IPS DF 6.9 (cell line): ENCODE data around the gene TJAP1.
"Not testable (repeated sequence)": the region's sequence is repeated elsewhere in the genome, so short reads cannot be mapped to it uniquely, and the experiment has no call there.

Experiments used
- DNase-seq: peaks from one replicate; pipeline ENCODE4 v3.0.0-alpha.2; 2013; ENCODE audit warnings: low read depth, low spot score
- H3K27ac ChIP-seq: one replicate; pipeline ENCODE4 v1.5.1; 2013; ENCODE audit warnings: low read length, control low read depth
- H3K27me3 ChIP-seq: 2 replicates; pipeline ENCODE4 v1.6.1; 2013; ENCODE audit warnings: mild to moderate bottlenecking, low read length; ENCODE audit not compliant: control insufficient read depth, insufficient read depth
- H3K36me3 ChIP-seq: 2 replicates; pipeline ENCODE4 v1.6.1; 2013; ENCODE audit warnings: low read length; ENCODE audit not compliant: control insufficient read depth, insufficient read depth
- H3K4me1 ChIP-seq: 2 replicates; pipeline ENCODE4 v1.6.1; 2013; ENCODE audit warnings: low read length; ENCODE audit not compliant: control insufficient read depth, insufficient read depth
- H3K4me3 ChIP-seq: 2 replicates; pipeline ENCODE4 v1.5.1; 2013; ENCODE audit warnings: mild to moderate bottlenecking, low read length
- H3K9me3 ChIP-seq: 2 replicates; pipeline ENCODE4 v1.6.1; 2013; ENCODE audit warnings: low read length, inconsistent platforms; ENCODE audit not compliant: control insufficient read depth, insufficient read depth
- WGBS: extraction: QIAGEN DNeasy Blood & Tissue Kit; methylation state at CpG from one replicate; pipeline ENCODE4 v1.1.7; 2013; ENCODE audit warnings: mixed read lengths, missing lambda C conversion rate; ENCODE audit not compliant: insufficient read length, insufficient coverage; 5-methylcytosine and 5-hydroxymethylcytosine counted together

TJAP1 gene

GRCh38 chr6:43465948-43466347 is 11.4 kb upstream of the TJAP1 start:
- no CpG with 5 or more reads among the region's 2 CpGs for WGBS
- Histone ChIP-seq H3K4me3 (no peak overlapping the region), H3K27ac (no peak overlapping the region), H3K27me3 (no peaks in the 10 kb centered on the region), H3K9me3 (no peaks in the 10 kb centered on the region), H3K4me1 (peaks cover 2% of the 10 kb centered on the region; the same call in 1 of the 2 replicates), H3K36me3 (no peaks in the 10 kb centered on the region)
- no peak for DNase-seq

- not testable (repeated sequence) for H3K36me3 ChIP-seq, H3K4me1 ChIP-seq, H3K27me3 ChIP-seq, H3K27ac ChIP-seq, H3K9me3 ChIP-seq, DNase-seq, H3K4me3 ChIP-seq
- WGBS = no CpG with 5 or more reads among the region's 5 CpGs
These were observed 10.1 kb upstream of the TJAP1 start for GRCh38 chr6:43467265-43467664.

GRCh38 chr6:43467752-43468151 is 9.6 kb upstream of the TJAP1 start:
- WGBS = no CpG with 5 or more reads among the region's 4 CpGs
- no peak for DNase-seq
- H3K4me1 ChIP-seq = peaks cover 2% of the 10 kb centered on the region; the same call in 1 of the 2 replicates
- no peaks in the 10 kb centered on the region for H3K9me3 ChIP-seq
- no peak overlapping the region for H3K4me3 ChIP-seq
- no peaks in the 10 kb centered on the region for H3K36me3 ChIP-seq
- no peaks in the 10 kb centered on the region for H3K27me3 ChIP-seq
- no peak overlapping the region for H3K27ac ChIP-seq

- peaks cover 2% of the 10 kb centered on the region; the same call in 1 of the 2 replicates for H3K4me1 ChIP-seq
- DNase-seq = no peak
- H3K9me3 ChIP-seq = no peaks in the 10 kb centered on the region
- H3K27ac ChIP-seq = no peak overlapping the region
- no peaks in the 10 kb centered on the region for H3K27me3 ChIP-seq
- H3K4me3 ChIP-seq = no peak overlapping the region
- WGBS = no CpG with 5 or more reads among the region's 4 CpGs
- H3K36me3 ChIP-seq = no peaks in the 10 kb centered on the region
These were observed 9.1 kb upstream of the TJAP1 start for GRCh38 chr6:43468240-43468639.

DNA sequence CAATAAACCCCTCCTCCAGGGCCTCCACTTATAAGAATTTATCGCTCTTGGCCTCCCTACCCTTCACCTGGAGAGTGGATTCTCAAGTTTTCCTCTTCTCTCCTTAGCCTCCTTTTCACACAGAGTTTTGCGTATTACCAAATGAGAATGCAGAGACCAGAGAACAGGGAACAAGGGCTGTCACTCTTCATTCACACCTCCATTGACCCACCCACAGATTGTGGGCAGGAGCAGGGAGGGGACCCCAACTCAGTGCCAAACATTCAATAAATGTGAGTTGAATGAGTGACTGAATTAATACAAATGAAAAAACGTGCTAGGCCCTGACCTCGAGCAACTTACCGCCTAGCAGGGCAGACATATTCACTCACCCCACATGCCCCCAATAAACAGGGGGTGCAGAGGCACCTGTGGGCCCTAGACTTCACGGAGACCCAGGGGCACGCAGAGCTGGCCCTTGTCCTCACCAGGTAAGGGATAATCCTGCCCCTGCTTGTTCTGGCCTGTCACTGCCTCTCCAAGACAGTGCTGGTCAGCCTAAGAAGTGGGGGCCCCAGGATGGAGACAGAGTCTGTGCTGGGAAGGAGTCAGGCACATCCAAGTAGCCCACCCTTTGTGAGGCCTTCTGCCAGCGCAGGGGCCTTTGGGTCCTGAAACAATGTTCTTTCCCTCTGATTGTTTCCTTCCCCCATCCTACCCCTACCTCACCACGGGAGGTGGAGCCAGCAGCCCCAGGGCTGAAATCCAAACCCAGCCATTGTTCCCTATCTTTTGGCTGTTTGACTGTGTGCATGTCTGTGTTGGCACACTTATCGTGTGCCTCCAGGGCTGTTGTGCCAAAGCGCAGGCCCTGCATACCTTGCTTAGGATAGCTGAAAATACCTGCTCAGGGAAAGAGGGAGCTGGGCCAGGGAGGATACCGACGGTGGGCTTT is 8.4 kb upstream of the TJAP1 start:
- Histone ChIP-seq H3K4me1 (peaks cover 2% of the 10 kb centered on the region; the same call in 1 of the 2 replicates), H3K27ac (no peak overlapping the region), H3K36me3 (no peaks in the 10 kb centered on the region), H3K4me3 (no peak overlapping the region), H3K27me3 (no peaks in the 10 kb centered on the region; the same call in 1 of the 2 replicates), H3K9me3 (no peaks in the 10 kb centered on the region)
- no CpG with 5 or more reads among the region's 13 CpGs for whole genome bisulfite sequencing
- no peak for DNase-seq

DNA sequence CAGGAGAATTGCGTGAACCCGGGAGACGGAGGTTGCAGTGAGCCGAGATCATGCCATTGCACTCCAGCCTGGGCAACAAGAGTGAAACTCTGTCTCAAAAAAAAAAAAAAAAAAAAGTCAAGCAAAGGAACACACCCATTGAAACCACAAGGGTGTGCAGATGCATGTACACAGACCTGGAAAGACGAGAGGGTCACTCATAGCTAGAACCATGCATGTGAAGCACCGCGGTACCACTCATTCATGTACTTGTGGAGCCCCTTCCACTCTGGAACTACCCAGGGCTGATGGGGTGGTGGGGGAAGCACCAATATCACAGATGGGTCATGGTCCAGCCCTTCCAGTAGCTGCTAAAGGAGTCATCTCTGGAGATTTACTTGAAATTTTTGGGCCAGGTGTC is 7.4 kb upstream of the TJAP1 start:
- no peak for DNase-seq
- peaks cover 2% of the 10 kb centered on the region; the same call in 1 of the 2 replicates for H3K4me1 ChIP-seq
- H3K9me3 ChIP-seq = no peaks in the 10 kb centered on the region
- no peaks in the 10 kb centered on the region; the same call in 1 of the 2 replicates for H3K27me3 ChIP-seq
- H3K4me3 ChIP-seq = no peak overlapping the region
- H3K36me3 ChIP-seq = no peaks in the 10 kb centered on the region
- no peak overlapping the region for H3K27ac ChIP-seq
- WGBS = no CpG with 5 or more reads among the region's 7 CpGs

GRCh38 chr6:43471399-43471798 is 6.0 kb upstream of the TJAP1 start:
- Histone ChIP-seq H3K36me3 (no peaks in the 10 kb centered on the region), H3K9me3 (no peaks in the 10 kb centered on the region), H3K4me3 (no peak overlapping the region), H3K27ac (no peak overlapping the region), H3K27me3 (no peaks in the 10 kb centered on the region; the same call in 1 of the 2 replicates), H3K4me1 (peaks cover 2% of the 10 kb centered on the region; the same call in 1 of the 2 replicates)
- WGBS = no CpG with 5 or more reads among the region's 1 CpG
- no peak for DNase-seq

- Histone ChIP-seq H3K9me3 (no peaks in the 10 kb centered on the region), H3K27ac (no peak overlapping the region), H3K4me3 (no peak overlapping the region), H3K36me3 (no peaks in the 10 kb centered on the region), H3K27me3 (no peaks in the 10 kb centered on the region; the same call in 1 of the 2 replicates), H3K4me1 (peaks cover 2% of the 10 kb centered on the region; the same call in 1 of the 2 replicates)
- no peak for DNase-seq
- WGBS = no CpG with 5 or more reads among the region's 4 CpGs
These were observed 4.9 kb upstream of the TJAP1 start for GRCh38 chr6:43472515-43472914.

DNA sequence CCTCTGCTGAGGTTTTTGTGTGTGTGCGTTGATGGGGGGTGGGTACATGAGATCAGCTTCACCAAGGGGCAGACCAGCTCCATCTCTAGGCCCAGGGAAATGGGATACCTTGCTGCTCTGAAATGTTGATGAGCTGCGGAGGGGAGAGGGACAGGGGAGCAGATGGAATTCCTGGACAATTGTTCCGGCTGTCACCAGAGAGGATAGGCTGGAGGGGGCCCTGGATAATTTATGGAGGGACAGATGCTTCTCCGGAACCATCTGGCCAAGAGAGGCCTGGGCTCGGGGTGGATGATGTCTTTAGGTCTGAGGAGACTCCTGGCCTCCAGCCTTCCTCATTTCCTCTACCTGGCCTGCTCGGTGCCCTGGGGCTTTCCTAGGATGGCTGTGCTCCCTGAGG is 1.9 kb upstream of the TJAP1 start:
- no peaks in the 10 kb centered on the region; the same call in 1 of the 2 replicates for H3K27me3 ChIP-seq
- H3K9me3 ChIP-seq = no peaks in the 10 kb centered on the region
- H3K27ac ChIP-seq = no peak overlapping the region
- no peak overlapping the region for H3K4me3 ChIP-seq
- H3K36me3 ChIP-seq = no peaks in the 10 kb centered on the region
- DNase-seq = no peak
- no CpG with 5 or more reads among the region's 6 CpGs for WGBS
- 0 out of 2 replicates have a peak, but pooled peaks cover 2% of the 10 kb centered on the region for H3K4me1 ChIP-seq

- Histone ChIP-seq H3K36me3 (no peaks in the 10 kb centered on the region), H3K4me3 (no peak overlapping the region; the same call in 1 of the 2 replicates), H3K27me3 (no peaks in the 10 kb centered on the region; the same call in 1 of the 2 replicates), H3K9me3 (no peaks in the 10 kb centered on the region), H3K27ac (no peak overlapping the region), H3K4me1 (peaks cover 2% of the 10 kb centered on the region; the same call in 1 of the 2 replicates)
- DNase-seq = no peak
- WGBS = no CpG with 5 or more reads among the region's 2 CpGs
These were observed 624 bp upstream of the TJAP1 start for GRCh38 chr6:43476746-43477145.
